A673 (cell line): ENCODE results near the gene RABGAP1L.

ENCODE experiments used
- EZH2 ChIP-seq: fragments of 200-600 bp; sonication (generic); IDR thresholded peaks from 2 replicates; pipeline ENCODE4 v1.6.1; 2017; ENCODE audit warnings: borderline replicate concordance, low read depth, mild to moderate bottlenecking, mixed read lengths, antibody characterized with exemption, low read length; ENCODE audit not compliant: poor library complexity, severe bottlenecking
- TF ChIP-seq, protein P1 (sequence below): fragments of 300-800, 200-600 bp; sonication (generic); conservative IDR thresholded peaks from 2 replicates; pipeline ENCODE4 v1.5.1; 2017; ENCODE audit warnings: low read depth, mild to moderate bottlenecking, antibody characterized with exemption, low read length, moderate library complexity, mixed read lengths

DNA sequence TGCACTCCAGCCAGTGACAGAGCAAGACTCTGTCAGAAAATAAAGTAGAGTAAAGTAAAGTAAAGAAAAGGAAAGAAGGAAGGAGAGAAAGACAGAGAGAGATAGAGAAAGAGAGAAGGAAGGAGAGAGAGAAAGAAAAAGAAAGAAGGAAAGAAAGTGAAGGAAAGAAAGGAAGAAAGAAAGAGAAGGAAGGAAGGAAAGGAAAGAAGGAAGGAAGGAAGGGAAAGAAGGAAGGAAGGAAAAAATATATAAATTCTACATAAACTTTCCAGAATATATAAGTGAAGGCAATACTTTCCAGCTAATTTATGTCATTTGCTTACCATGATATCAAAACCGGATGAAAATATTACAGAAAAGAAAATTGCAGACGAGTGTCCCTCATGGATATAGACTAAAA is 216.7 kb downstream of the RABGAP1L start:
- TF ChIP-seq, protein P1, sequence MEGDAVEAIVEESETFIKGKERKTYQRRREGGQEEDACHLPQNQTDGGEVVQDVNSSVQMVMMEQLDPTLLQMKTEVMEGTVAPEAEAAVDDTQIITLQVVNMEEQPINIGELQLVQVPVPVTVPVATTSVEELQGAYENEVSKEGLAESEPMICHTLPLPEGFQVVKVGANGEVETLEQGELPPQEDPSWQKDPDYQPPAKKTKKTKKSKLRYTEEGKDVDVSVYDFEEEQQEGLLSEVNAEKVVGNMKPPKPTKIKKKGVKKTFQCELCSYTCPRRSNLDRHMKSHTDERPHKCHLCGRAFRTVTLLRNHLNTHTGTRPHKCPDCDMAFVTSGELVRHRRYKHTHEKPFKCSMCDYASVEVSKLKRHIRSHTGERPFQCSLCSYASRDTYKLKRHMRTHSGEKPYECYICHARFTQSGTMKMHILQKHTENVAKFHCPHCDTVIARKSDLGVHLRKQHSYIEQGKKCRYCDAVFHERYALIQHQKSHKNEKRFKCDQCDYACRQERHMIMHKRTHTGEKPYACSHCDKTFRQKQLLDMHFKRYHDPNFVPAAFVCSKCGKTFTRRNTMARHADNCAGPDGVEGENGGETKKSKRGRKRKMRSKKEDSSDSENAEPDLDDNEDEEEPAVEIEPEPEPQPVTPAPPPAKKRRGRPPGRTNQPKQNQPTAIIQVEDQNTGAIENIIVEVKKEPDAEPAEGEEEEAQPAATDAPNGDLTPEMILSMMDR, result no peak
- TF ChIP-seq EZH2, result no peak
